Measurements from ENCODE around the gene SOS1. TPM values are rescaled to one million over a fixed set of nuclear protein-coding genes. Genes with fewer than 3 reads are reported as not detected.

Gene SOS1
- total RNA-seq, 4 donors from 2014 or later, result 19.5 to 46.3 (median 33.3) TPM

- TF ChIP-seq POLR2A (IDR thresholded peaks at IDR 0.05) (no peak), CTCF (IDR thresholded peaks at IDR 0.05 in 4 of 5, conservative IDR thresholded peaks at IDR 0.05 in 1 of 5) (no peak)
- peaks cover 43 to 49% of the 10 kb centered on the region in 2 donors for H3K4me1 ChIP-seq
- H3K36me3 ChIP-seq, result no peaks in the 10 kb centered on the region
- intact Hi-C loops (cut with DNase I; ENCODE audit: low total_unique reads), result no loop called here
- DNase-seq (no peak), ATAC-seq (no peak)
- no peak overlapping the region for H3K4me3 ChIP-seq
- no peak overlapping the region for H3K27ac ChIP-seq
- no peaks in the 10 kb centered on the region for H3K27me3 ChIP-seq
- H3K9me3 ChIP-seq, result no peaks in the 10 kb centered on the region
- in situ Hi-C loops (cut with MboI; ENCODE audit: low sequenced_read_pairs in 4 of 4), result no loop called here
Observed at GRCh38 chr2:39093218-39093898, 27.5 kb downstream of the SOS1 start.

GRCh38 chr2:39091543-39091942, 29.3 kb downstream of the SOS1 start:
- no peaks in the 10 kb centered on the region for H3K9me3 ChIP-seq
- H3K36me3 ChIP-seq, result no peaks in the 10 kb centered on the region
- ATAC-seq (no peak), DNase-seq (no peak)
- no peak overlapping the region for H3K4me3 ChIP-seq
- intact Hi-C loops (cut with DNase I; ENCODE audit: low total_unique reads) (no loop called here), in situ Hi-C loops (cut with MboI; ENCODE audit: low sequenced_read_pairs in 4 of 4) (no loop called here)
- no peak for TF ChIP-seq CTCF (IDR thresholded peaks at IDR 0.05 in 4 of 5, conservative IDR thresholded peaks at IDR 0.05 in 1 of 5)
- TF ChIP-seq POLR2A (IDR thresholded peaks at IDR 0.05), result no peak
- peaks cover 42 to 49% of the 10 kb centered on the region in 2 donors for H3K4me1 ChIP-seq
- no peaks in the 10 kb centered on the region for H3K27me3 ChIP-seq
- H3K27ac ChIP-seq, result no peak overlapping the region

- Histone ChIP-seq H3K27ac (no peak overlapping the region), H3K4me1 (peaks cover 42 to 45% of the 10 kb centered on the region in 2 donors), H3K36me3 (no peaks in the 10 kb centered on the region), H3K9me3 (no peaks in the 10 kb centered on the region), H3K4me3 (no peak overlapping the region), H3K27me3 (no peaks in the 10 kb centered on the region)
- TF ChIP-seq POLR2A (IDR thresholded peaks at IDR 0.05) (no peak), CTCF (IDR thresholded peaks at IDR 0.05 in 4 of 5, conservative IDR thresholded peaks at IDR 0.05 in 1 of 5) (no peak)
- intact Hi-C loops (cut with DNase I; ENCODE audit: low total_unique reads) (no loop called here), in situ Hi-C loops (cut with MboI; ENCODE audit: low sequenced_read_pairs in 4 of 4) (no loop called here)
- DNase-seq (no peak), ATAC-seq (no peak)
Observed at GRCh38 chr2:39091063-39091462, 29.8 kb downstream of the SOS1 start.

GRCh38 chr2:39080152-39080551, 40.7 kb downstream of the SOS1 start:
- Histone ChIP-seq H3K4me1 (peaks cover 0 to 3% of the 10 kb centered on the region in 2 donors), H3K9me3 (no peaks in the 10 kb centered on the region), H3K27me3 (no peaks in the 10 kb centered on the region), H3K27ac (no peak overlapping the region), H3K36me3 (no peaks in the 10 kb centered on the region), H3K4me3 (no peak overlapping the region)
- DNase-seq (no peak), ATAC-seq (no peak)
- in situ Hi-C loops (cut with MboI; ENCODE audit: low sequenced_read_pairs in 4 of 4) (no loop called here), intact Hi-C loops (cut with DNase I; ENCODE audit: low total_unique reads) (no loop called here)
- TF ChIP-seq POLR2A (IDR thresholded peaks at IDR 0.05) (no peak), CTCF (IDR thresholded peaks at IDR 0.05 in 4 of 5, conservative IDR thresholded peaks at IDR 0.05 in 1 of 5) (no peak)

All from gastrocnemius medialis (tissue), 4 donors.